OCI-LY3 (cell line): ENCODE data around the gene EPHA10.

Experiments used
- H2AFZ ChIP-seq: fragments of 200-600, 300-600 bp; shearing (Covaris generic); 2 replicates; pipeline ENCODE4 v1.6.0; 2014; ENCODE audit warnings: antibody characterized with exemption, low read depth, low read length
- H3K27ac ChIP-seq: fragments of 200-600, 300-600 bp; sonication (generic); 2 replicates; pipeline ENCODE4 v1.5.1; 2014; ENCODE audit warnings: mild to moderate bottlenecking, low read length, moderate library complexity, mixed read lengths
- H3K27me3 ChIP-seq: fragments of 200-600, 300-600 bp; sonication (generic); 2 replicates; pipeline ENCODE4 v1.6.1; 2014; ENCODE audit warnings: low read depth, low read length, mixed read lengths
- H3K36me3 ChIP-seq: fragments of 200-600, 300-600 bp; sonication (generic); replicated peaks from 2 replicates; pipeline ENCODE3; 2014; ENCODE audit warnings: low read depth, low read length, mixed read lengths
- H3K4me1 ChIP-seq: fragments of 300-600, 200-600 bp; sonication (generic); 2 replicates; pipeline ENCODE4 v1.6.1; 2014; ENCODE audit warnings: low read length, mixed read lengths
- H3K4me2 ChIP-seq: fragments of 200-600, 300-600 bp; sonication (generic); 2 replicates; pipeline ENCODE4 v1.6.1; 2014; ENCODE audit warnings: low read length, mixed read lengths
- H3K4me3 ChIP-seq: fragments of 300-600, 200-600 bp; sonication (generic); 2 replicates; pipeline ENCODE4 v1.5.1; 2014; ENCODE audit warnings: antibody characterized with exemption, mild to moderate bottlenecking, low read length, moderate library complexity
- H3K79me2 ChIP-seq: fragments of 300-600, 200-600 bp; shearing (Covaris generic); 2 replicates; pipeline ENCODE4 v1.6.1; 2014; ENCODE audit warnings: mild to moderate bottlenecking, low read length, mixed read lengths
- H3K9ac ChIP-seq: fragments of 300-600, 200-600 bp; shearing (Covaris generic); 2 replicates; pipeline ENCODE4 v1.6.0; 2014; ENCODE audit warnings: mild to moderate bottlenecking, low read length, moderate library complexity
- H3K9me3 ChIP-seq: fragments of 200-600, 300-600 bp; shearing (Covaris generic); 2 replicates; pipeline ENCODE4 v1.6.1; 2014; ENCODE audit warnings: low read length, mixed read lengths; ENCODE audit not compliant: insufficient read depth
- H4K20me1 ChIP-seq: fragments of 200-600, 300-600 bp; sonication (generic); 2 replicates; pipeline ENCODE4 v1.6.1; 2016; ENCODE audit warnings: low read length, mixed read lengths; ENCODE audit not compliant: insufficient read depth
- CTCF ChIP-seq: fragments of 200-600, 300-600 bp; sonication (generic); IDR thresholded peaks from 2 replicates; pipeline ENCODE4 v1.5.1; 2014; ENCODE audit warnings: antibody characterized with exemption, low read length, low read depth
- EZH2phosphoT487 ChIP-seq: fragments of 200-600 bp; shearing (Covaris generic); IDR thresholded peaks from 2 replicates; pipeline ENCODE4 v1.6.1; 2018; ENCODE audit warnings: antibody characterized with exemption, mixed run types, low read depth

The EPHA10 gene

GRCh38 chr1:37699147-37699546, 65.8 kb downstream of the EPHA10 start:
- Histone ChIP-seq H3K9me3 (no peaks in the 10 kb centered on the region), H3K9ac (no peak overlapping the region), H3K4me1 (no peaks in the 10 kb centered on the region), H4K20me1 (no peaks in the 10 kb centered on the region), H3K79me2 (peaks cover 12% of the 10 kb centered on the region), H3K4me2 (no peak overlapping the region), H3K4me3 (no peak overlapping the region), H3K27me3 (no peaks in the 10 kb centered on the region), H3K36me3 (peaks cover 49% of the 10 kb centered on the region), H3K27ac (no peak overlapping the region; the same call in 1 of the 2 replicates), H2AFZ (no peak overlapping the region)
- TF ChIP-seq CTCF, result no peak
- TF ChIP-seq EZH2phosphoT487, result no peak

DNA sequence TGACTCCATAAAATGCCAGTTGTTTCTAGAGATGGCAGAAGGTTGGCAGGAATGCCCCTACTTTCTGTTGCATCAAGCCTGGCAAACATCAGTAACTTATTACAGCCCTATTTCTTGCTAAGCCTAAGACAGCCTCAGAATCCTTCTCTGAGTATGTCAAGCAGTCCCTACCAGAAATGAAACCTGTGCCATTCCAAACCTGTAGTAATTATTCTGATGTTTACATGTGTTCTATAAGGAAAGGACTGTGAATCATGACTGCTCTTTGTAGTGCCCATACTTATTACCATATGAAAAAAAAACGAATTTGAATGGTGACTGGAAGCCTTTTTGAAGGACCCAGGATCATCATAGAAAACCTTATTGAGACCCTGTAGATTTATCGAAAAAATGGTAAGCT, 67.2 kb downstream of the EPHA10 start:
- Histone ChIP-seq H3K27me3 (no peaks in the 10 kb centered on the region), H3K9me3 (no peaks in the 10 kb centered on the region), H3K4me3 (no peak overlapping the region), H3K27ac (no peak overlapping the region), H3K36me3 (peaks cover 49% of the 10 kb centered on the region), H4K20me1 (no peaks in the 10 kb centered on the region), H2AFZ (no peak overlapping the region), H3K4me1 (no peaks in the 10 kb centered on the region), H3K4me2 (no peak overlapping the region), H3K79me2 (peaks cover 26% of the 10 kb centered on the region), H3K9ac (no peak overlapping the region)
- no peak for TF ChIP-seq CTCF

- Histone ChIP-seq H3K4me2 (no peak overlapping the region), H2AFZ (no peak overlapping the region), H4K20me1 (no peaks in the 10 kb centered on the region), H3K9me3 (no peaks in the 10 kb centered on the region), H3K9ac (no peak overlapping the region), H3K36me3 (peaks cover 49% of the 10 kb centered on the region), H3K4me3 (no peak overlapping the region), H3K27me3 (no peaks in the 10 kb centered on the region), H3K27ac (no peak overlapping the region), H3K4me1 (no peaks in the 10 kb centered on the region), H3K79me2 (peaks cover 30% of the 10 kb centered on the region)
- no peak for TF ChIP-seq CTCF
- no peak for TF ChIP-seq EZH2phosphoT487
These were observed 67.8 kb downstream of the EPHA10 start for GRCh38 chr1:37697090-37697489.

DNA sequence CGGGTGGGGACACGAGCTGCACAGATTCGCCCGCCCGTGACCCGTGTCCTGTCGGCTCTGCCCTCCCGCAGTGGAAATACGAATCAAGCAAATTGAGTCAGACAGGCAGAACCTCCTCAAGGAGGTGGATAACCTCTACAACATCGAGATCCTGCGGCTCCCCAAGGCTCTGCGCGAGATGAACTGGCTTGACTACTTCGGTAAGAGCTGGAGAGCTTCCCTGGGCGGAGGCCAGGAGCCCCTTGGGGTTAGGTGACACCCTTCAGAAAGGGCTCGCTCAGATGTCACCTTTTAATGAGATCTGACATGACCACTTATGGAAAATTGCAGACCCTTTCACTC, 72.1 kb downstream of the EPHA10 start:
- peaks cover 69% of the 10 kb centered on the region for H3K79me2 ChIP-seq
- no peaks in the 10 kb centered on the region for H4K20me1 ChIP-seq
- peak overlapping the region; percentile 92 for H3K9ac ChIP-seq
- no peaks in the 10 kb centered on the region for H3K9me3 ChIP-seq
- no peaks in the 10 kb centered on the region for H3K27me3 ChIP-seq
- peaks cover 7% of the 10 kb centered on the region for H3K4me1 ChIP-seq
- H3K36me3 ChIP-seq, result peaks cover 32% of the 10 kb centered on the region
- peak overlapping the region; percentile 85 for H3K4me2 ChIP-seq
- peak overlapping the region; percentile 72; the same call in 1 of the 2 replicates for H2AFZ ChIP-seq
- peak overlapping the region; percentile 97 for H3K4me3 ChIP-seq
- peak overlapping the region; percentile 75 for H3K27ac ChIP-seq
- TF ChIP-seq CTCF (no peak), EZH2phosphoT487 (no peak)
